ENCODE measurements around the gene RGL1. TPM values are rescaled to one million over a fixed set of nuclear protein-coding genes. Genes with fewer than 3 reads are reported as not detected.
A peak's percentile ranks its signal among the peaks of the same experiment; 100 is the strongest.

RGL1 gene
- total and polyA plus RNA-seq, 7 donors, result 8.3 to 42.1 (median 23.8) TPM

DNA sequence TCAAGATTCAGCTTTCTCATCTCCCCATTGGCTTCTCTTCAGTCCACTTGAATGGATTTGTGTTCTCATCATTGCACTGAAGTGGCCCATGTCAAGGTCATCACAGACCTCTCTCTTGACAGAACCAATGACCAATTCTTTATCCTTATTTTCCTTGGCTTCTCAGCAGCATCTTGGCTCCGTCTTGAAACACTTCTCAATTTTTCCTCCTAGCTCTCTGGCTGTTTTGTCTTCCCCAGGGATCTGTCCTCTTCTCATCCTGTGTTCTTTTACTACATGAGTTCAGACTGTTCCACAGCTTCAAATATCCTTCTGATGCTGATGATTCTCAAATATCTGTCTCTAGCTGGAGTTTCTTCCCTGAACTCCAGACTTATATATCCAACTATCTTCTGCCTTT lies 154.0 kb downstream of the RGL1 start:
- H3K27ac ChIP-seq, result peak overlapping the region in 1 of 4 donors; percentile 47
- 86 to 88% methylated on average over 1 of the region's 1 CpG for WGBS, 2 donors
- H3K27me3 ChIP-seq, result no peaks in the 10 kb centered on the region
- intact Hi-C loops (cut with DNase I), result no loop called here
- H3K4me3 ChIP-seq, result no peak overlapping the region
- peaks cover 0 to 15% (median 6%) of the 10 kb centered on the region in 4 donors for H3K4me1 ChIP-seq
- no peak for DNase-seq
- TF ChIP-seq EP300 (IDR thresholded peaks at IDR 0.05), result no peak
- no peak for TF ChIP-seq POLR2AphosphoS5 (IDR thresholded peaks at IDR 0.05)
- H3K36me3 ChIP-seq, result no peaks in the 10 kb centered on the region
- H3K9me3 ChIP-seq, result no peaks in the 10 kb centered on the region

DNA sequence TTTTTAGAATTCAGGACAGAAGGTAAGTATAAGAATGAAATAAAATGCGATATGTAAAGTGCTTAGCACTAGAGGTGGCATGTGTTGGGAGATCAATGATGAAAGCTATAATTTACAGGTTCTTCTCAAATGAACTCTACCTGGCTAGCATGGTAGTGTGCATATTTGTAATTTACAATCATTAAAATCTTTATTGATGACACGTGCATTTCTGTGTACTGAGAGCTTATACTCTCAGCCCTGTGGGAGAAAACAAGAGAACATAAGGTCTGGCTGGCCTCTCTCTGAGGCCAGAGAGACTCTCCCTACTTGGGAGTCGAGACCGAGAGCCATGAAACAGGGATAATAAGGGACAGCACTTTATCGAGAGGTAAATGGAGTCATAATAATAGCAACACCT lies 156.2 kb downstream of the RGL1 start:
- peaks cover 0 to 13% (median 0%) of the 10 kb centered on the region in 4 donors for H3K36me3 ChIP-seq
- no peak overlapping the region for H3K27ac ChIP-seq
- TF ChIP-seq POLR2A (IDR thresholded peaks at IDR 0.05), result no peak
- no peak for TF ChIP-seq EP300 (IDR thresholded peaks at IDR 0.05)
- TF ChIP-seq POLR2AphosphoS5 (IDR thresholded peaks at IDR 0.05), result no peak
- TF ChIP-seq, protein P1, sequence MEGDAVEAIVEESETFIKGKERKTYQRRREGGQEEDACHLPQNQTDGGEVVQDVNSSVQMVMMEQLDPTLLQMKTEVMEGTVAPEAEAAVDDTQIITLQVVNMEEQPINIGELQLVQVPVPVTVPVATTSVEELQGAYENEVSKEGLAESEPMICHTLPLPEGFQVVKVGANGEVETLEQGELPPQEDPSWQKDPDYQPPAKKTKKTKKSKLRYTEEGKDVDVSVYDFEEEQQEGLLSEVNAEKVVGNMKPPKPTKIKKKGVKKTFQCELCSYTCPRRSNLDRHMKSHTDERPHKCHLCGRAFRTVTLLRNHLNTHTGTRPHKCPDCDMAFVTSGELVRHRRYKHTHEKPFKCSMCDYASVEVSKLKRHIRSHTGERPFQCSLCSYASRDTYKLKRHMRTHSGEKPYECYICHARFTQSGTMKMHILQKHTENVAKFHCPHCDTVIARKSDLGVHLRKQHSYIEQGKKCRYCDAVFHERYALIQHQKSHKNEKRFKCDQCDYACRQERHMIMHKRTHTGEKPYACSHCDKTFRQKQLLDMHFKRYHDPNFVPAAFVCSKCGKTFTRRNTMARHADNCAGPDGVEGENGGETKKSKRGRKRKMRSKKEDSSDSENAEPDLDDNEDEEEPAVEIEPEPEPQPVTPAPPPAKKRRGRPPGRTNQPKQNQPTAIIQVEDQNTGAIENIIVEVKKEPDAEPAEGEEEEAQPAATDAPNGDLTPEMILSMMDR (IDR thresholded peaks at IDR 0.05), result no peak
- intact Hi-C loops (cut with DNase I), result no loop called here
- DNase-seq, result no peak
- H3K4me3 ChIP-seq, result no peak overlapping the region
- no peaks in the 10 kb centered on the region for H3K9me3 ChIP-seq
- H3K4me1 ChIP-seq, result peaks cover 0 to 7% (median 2%) of the 10 kb centered on the region in 4 donors
- H3K27me3 ChIP-seq, result no peaks in the 10 kb centered on the region
- WGBS, 2 donors, result 86 to 92% methylated on average over 5 of the region's 5 CpGs

DNA sequence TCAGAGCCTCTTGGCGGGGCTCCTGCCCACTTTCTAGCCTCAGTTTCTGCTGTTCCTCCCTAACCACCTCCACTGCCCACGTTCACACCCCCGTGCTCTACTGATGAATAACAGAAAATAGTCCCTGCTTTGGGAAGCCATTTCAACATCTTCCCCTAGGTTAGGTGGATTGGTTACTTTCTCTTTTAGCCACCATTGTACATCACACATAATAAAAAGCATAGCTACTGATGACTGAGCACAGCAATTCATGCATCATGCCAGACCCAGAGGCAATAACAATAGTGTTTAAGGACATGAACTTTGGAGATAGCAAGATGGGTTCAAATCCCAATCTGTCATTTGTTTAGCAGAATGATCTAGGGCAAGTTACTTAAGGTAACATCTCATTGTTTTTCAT lies 158.0 kb downstream of the RGL1 start:
- WGBS, 2 donors, result 87 to 90% methylated on average over 3 of the region's 3 CpGs
- Histone ChIP-seq H3K27ac (no peak overlapping the region), H3K4me3 (no peak overlapping the region), H3K4me1 (no peaks in the 10 kb centered on the region), H3K9me3 (no peaks in the 10 kb centered on the region), H3K36me3 (peaks cover 0 to 30% (median 0%) of the 10 kb centered on the region in 4 donors), H3K27me3 (no peaks in the 10 kb centered on the region)
- intact Hi-C loops (cut with DNase I), result no loop called here
- TF ChIP-seq POLR2AphosphoS5 (IDR thresholded peaks at IDR 0.05) (no peak), POLR2A (IDR thresholded peaks at IDR 0.05) (no peak), EP300 (IDR thresholded peaks at IDR 0.05) (no peak)
- TF ChIP-seq, protein P1 (IDR thresholded peaks at IDR 0.05), result no peak
- no peak for DNase-seq

DNA sequence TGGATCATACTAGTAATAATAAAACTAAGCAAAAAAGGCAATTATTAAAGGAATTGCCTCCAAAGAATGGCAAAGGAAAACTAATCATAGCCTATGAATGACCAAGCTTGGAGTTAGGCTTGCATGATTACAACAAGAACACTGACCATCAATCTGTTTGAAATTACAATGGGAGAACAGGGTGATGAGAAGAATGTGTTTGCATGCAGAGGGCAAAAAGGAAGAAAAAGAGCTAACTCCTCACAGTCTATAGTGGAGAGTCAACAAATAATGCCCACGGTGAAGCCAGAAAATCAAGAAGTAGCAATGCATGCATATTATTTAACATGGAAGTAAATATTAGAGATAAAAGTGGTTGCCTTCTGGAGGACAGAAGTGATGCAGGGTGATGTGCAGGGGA lies 160.8 kb downstream of the RGL1 start:
- TF ChIP-seq EP300 (IDR thresholded peaks at IDR 0.05) (no peak), POLR2AphosphoS5 (IDR thresholded peaks at IDR 0.05) (no peak), POLR2A (IDR thresholded peaks at IDR 0.05) (no peak)
- TF ChIP-seq, protein P1 (IDR thresholded peaks at IDR 0.05), result no peak
- DNase-seq, result no peak
- no peak overlapping the region for H3K27ac ChIP-seq
- H3K4me3 ChIP-seq, result no peak overlapping the region
- intact Hi-C loops (cut with DNase I), result no loop called here
- H3K36me3 ChIP-seq, result peaks cover 0 to 45% (median 0%) of the 10 kb centered on the region in 4 donors
- WGBS, 2 donors, result 86 to 94% methylated on average over 1 of the region's 1 CpG
- H3K4me1 ChIP-seq, result no peaks in the 10 kb centered on the region
- H3K9me3 ChIP-seq, result no peaks in the 10 kb centered on the region
- no peaks in the 10 kb centered on the region for H3K27me3 ChIP-seq

DNA sequence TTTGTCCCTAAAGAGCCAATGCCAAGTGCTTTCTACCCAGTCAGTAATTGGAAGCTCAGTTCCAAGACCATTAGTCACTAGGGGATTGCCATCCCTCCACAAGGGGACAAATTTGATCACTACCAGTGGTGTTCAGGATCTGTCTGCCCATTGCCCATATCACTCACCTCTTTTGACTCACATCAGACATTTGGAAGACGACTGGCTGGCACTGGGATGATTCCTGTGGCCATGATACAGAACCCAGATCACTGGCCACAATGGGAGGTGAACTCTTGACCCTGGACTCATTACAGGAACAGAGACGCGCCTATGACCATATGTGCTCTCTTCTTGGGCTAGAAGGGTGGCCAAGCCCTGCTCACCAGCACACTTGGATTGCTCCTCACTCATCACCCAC lies 161.6 kb downstream of the RGL1 start:
- peaks cover 0 to 5% (median 0%) of the 10 kb centered on the region in 4 donors for H3K4me1 ChIP-seq
- H3K9me3 ChIP-seq, result no peaks in the 10 kb centered on the region
- no peaks in the 10 kb centered on the region for H3K27me3 ChIP-seq
- 74 to 91% methylated on average over 3 of the region's 3 CpGs for WGBS, 2 donors
- H3K4me3 ChIP-seq, result no peak overlapping the region
- no peak for DNase-seq
- H3K27ac ChIP-seq, result no peak overlapping the region
- H3K36me3 ChIP-seq, result peaks cover 0 to 45% (median 0%) of the 10 kb centered on the region in 4 donors
- TF ChIP-seq POLR2A (IDR thresholded peaks at IDR 0.05) (no peak), POLR2AphosphoS5 (IDR thresholded peaks at IDR 0.05) (no peak), EP300 (IDR thresholded peaks at IDR 0.05) (no peak)
- TF ChIP-seq, protein P1 (IDR thresholded peaks at IDR 0.05), result no peak
- intact Hi-C loops (cut with DNase I), result no loop called here

All from sigmoid colon (tissue), 7 donors.